B cell (primary cell): ENCODE results near the gene KIF2A. TPM values are rescaled to one million over a fixed set of nuclear protein-coding genes. Genes with fewer than 3 reads are reported as not detected.

Experiments
- ATAC-seq: fragments of 200-7000 bp; cut with Tn5 transposase; one replicate; pipeline ENCODE4 v1.10.0; 2021; ENCODE audit warnings: low read depth, mild to moderate bottlenecking, moderate number of reproducible peaks, moderate library complexity
- CTCF ChIA-PET: fragments of 350-600 bp; sonication (Branson Sonifier 250); formaldehyde crosslinking; loops from one replicate; lab custom pipeline; 2021; ENCODE audit warnings: antibody characterized with exemption, inconsistent platforms; lab: Charles Lee
- POLR2A ChIA-PET: fragments of 350-600 bp; sonication (Branson Sonifier 250); formaldehyde crosslinking; loops from one replicate; lab custom pipeline; 2021; ENCODE audit warnings: antibody characterized with exemption; lab: Charles Lee
- DNase-seq: peaks from one replicate; pipeline ENCODE4 v3.0.0; 2013
- H2AFZ ChIP-seq: 2 replicates; pipeline ENCODE4 v1.6.1; 2012; ENCODE audit warnings: mild to moderate bottlenecking, low read depth, low read length; ENCODE audit not compliant: insufficient read depth, poor library complexity, severe bottlenecking
- H3K27ac ChIP-seq, 2 donors: 1 replicate in 1 of 2; 2 replicates in 1 of 2; pipeline ENCODE4 v1.5.1; 2012 to 2013; ENCODE audit warnings: low read length in 2 of 2, mild to moderate bottlenecking in 2 of 2, moderate library complexity in 1 of 2
- H3K27me3 ChIP-seq, 4 experiments: fragments of 200-600 bp in 1 of 4; sonication (generic) in 1 of 4; replicated peaks in 1 of 4; 1 replicate in 2 of 4; 2 replicates in 2 of 4; pipeline versions ENCODE4 v1.6.1 to v1.7.0; 2013 to 2016; ENCODE audit warnings: low read length in 3 of 4, mild to moderate bottlenecking in 2 of 4, mixed read lengths in 1 of 4, moderate library complexity in 1 of 4; ENCODE audit not compliant: insufficient read depth in 4 of 4, control insufficient read depth in 3 of 4; ENCODE audit errors: control extremely low read depth in 1 of 4
- H3K36me3 ChIP-seq, 2 experiments: replicated peaks in 1 of 2; 1 replicate in 1 of 2; 2 replicates in 1 of 2; pipeline versions ENCODE4 v1.6.1 to v1.7.1; 2013; ENCODE audit warnings: low read length in 1 of 2; ENCODE audit not compliant: insufficient read depth in 2 of 2, control insufficient read depth in 1 of 2; ENCODE audit errors: control extremely low read depth in 1 of 2, extremely low read depth in 1 of 2
- H3K4me1 ChIP-seq, 2 donors: fragments of 200-600 bp in 1 of 2; sonication (generic) in 1 of 2; 1 replicate in 1 of 2; 2 replicates in 1 of 2; pipeline versions ENCODE4 v1.5.1 to v1.6.1; 2013 to 2017; ENCODE audit warnings: low read length in 2 of 2; ENCODE audit not compliant: control insufficient read depth in 2 of 2, insufficient read depth in 2 of 2
- H3K4me2 ChIP-seq: replicated peaks from 2 replicates; pipeline ENCODE3; 2012; ENCODE audit warnings: mild to moderate bottlenecking, low read depth, low read length; ENCODE audit not compliant: poor library complexity, severe bottlenecking
- H3K4me3 ChIP-seq, 5 experiments: fragments of 200-600 bp in 1 of 5; sonication (generic) in 1 of 5; 1 replicate in 3 of 5; 2 replicates in 2 of 5; pipeline versions ENCODE4 v1.5.1 to v1.7.0; 2011 to 2016; ENCODE audit warnings: low read length in 4 of 5, mild to moderate bottlenecking in 4 of 5, low read depth in 2 of 5, control low read depth in 1 of 5, moderate library complexity in 1 of 5; ENCODE audit not compliant: insufficient read depth in 1 of 5; ENCODE audit errors: control extremely low read depth in 1 of 5, extremely low read depth in 1 of 5
- H3K79me2 ChIP-seq: fragments of 200-600 bp; sonication (generic); one replicate; pipeline ENCODE4 v1.6.0; 2016; ENCODE audit warnings: low read length; ENCODE audit not compliant: control insufficient read depth, insufficient read depth
- H3K9ac ChIP-seq: fragments of 200-600 bp; sonication (generic); 2 replicates; pipeline ENCODE4 v1.6.1; 2017; ENCODE audit warnings: mild to moderate bottlenecking, low read length, moderate library complexity
- H3K9me3 ChIP-seq, 3 donors: one replicate each; pipeline versions ENCODE4 v1.6.1 to v1.7.1; 2013; ENCODE audit warnings: low read length in 2 of 3; ENCODE audit not compliant: control insufficient read depth in 2 of 3, insufficient read depth in 1 of 3; ENCODE audit errors: control extremely low read depth in 1 of 3
- H4K20me1 ChIP-seq: 2 replicates; pipeline ENCODE4 v1.6.0; 2012; ENCODE audit warnings: mild to moderate bottlenecking, low read length; ENCODE audit not compliant: insufficient read depth, control insufficient read depth, poor library complexity, severe bottlenecking
- H3K27ac Mint-ChIP-seq: one replicate; pipeline ENCODE4 v1.8.0; 2021; ENCODE audit warnings: mixed read lengths
- H3K27me3 Mint-ChIP-seq: one replicate; pipeline ENCODE4 v1.8.0; 2021; ENCODE audit warnings: mixed read lengths
- H3K4me1 Mint-ChIP-seq: one replicate; pipeline ENCODE4 v1.8.0; 2021; ENCODE audit warnings: mixed read lengths
- H3K4me3 Mint-ChIP-seq: one replicate; pipeline ENCODE4 v1.8.0; 2021; ENCODE audit warnings: mixed read lengths
- H3K9me3 Mint-ChIP-seq: one replicate; pipeline ENCODE4 v1.8.0; 2022; ENCODE audit warnings: mixed read lengths; ENCODE audit not compliant: insufficient read depth
- EZH2 ChIP-seq: IDR thresholded peaks from 2 replicates; pipeline ENCODE4 v1.6.1; 2012; ENCODE audit warnings: borderline replicate concordance, low read depth, mild to moderate bottlenecking, moderate library complexity, low read length; ENCODE audit not compliant: insufficient read depth, poor library complexity, severe bottlenecking
- WGBS: methylation state at CpG from one replicate; pipeline ENCODE4 v1.1.5; 2013; ENCODE audit warnings: missing lambda C conversion rate; ENCODE audit not compliant: insufficient coverage; 5-methylcytosine and 5-hydroxymethylcytosine counted together
- intact Hi-C: fragments of 100-400 bp; cut with micrococcal nuclease; formaldehyde crosslinking; loops from one replicate; pipeline ENCODE4 v1.10.0; 2022
- polyA plus RNA-seq: library from polyadenylated mRNA; depleted of rRNA; stranded (reverse); fragments of >200 nt; gene quantifications from 2 replicates; pipeline ENCODE4 v1.2.3, GENCODE V29; 2012
- total RNA-seq, 2 donors: library from RNA; stranded (reverse); fragments of 120-200 nt in 1 of 2; gene quantifications; 1 replicate in 1 of 2; 2 replicates in 1 of 2; pipeline versions ENCODE4 v1.2.3 to v1.2.4, GENCODE V29; 2013 to 2022
- TF ChIP-seq, protein P1 (sequence below): fragments of 200-600 bp; IDR thresholded peaks from one replicate; pipeline ENCODE4 v1.8.0; 2022; ENCODE audit warnings: antibody characterized with exemption, mild to moderate bottlenecking

Gene KIF2A
- total and polyA plus RNA-seq, 2 donors (not counting 1 experiment from before 2014, with no cell fraction given) = 12.9 to 59.0 TPM

DNA sequence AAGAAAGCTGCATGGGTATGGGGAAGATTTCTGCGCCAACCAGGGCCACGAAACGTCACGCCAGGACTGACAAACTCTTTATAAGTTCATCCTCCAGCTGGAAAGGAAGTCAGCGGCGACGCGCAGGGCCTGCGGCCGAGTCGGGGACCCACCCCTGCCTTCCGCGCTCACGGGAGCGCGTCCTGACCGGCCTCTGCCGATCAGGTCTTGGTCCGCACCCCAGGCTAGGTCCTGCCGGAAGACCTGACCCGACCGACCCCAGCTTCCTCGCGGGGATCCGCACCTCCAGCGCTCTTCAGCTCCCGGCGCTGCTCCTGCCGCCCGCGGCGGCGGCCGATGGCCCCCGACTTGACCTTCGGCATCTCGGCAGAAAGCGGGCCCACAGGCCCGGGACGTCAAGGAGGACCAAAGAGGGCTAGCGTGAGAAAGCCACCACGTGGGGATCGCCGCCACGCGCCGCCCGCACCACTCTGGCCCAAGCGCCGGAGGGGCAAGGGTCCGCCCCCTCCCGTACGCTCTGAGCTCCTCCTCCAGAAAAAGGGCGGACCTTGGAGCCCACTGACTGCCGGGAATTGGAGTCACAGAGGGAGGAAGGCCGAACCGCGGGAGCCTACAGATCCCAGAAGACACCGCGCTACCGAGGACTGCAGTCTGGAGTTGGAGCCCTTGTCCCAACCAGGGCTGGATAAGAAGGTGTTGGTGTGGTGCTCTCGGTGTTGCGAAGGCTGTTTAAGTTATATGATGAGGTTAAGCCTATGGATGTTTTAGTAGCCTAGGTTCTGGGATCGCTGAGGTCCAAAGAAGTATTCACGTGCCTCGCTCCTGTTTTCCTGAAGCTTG lies 97.6 kb downstream of the KIF2A start, which contains the start of gene DIMT1:
Gene DIMT1 (minus strand): TSS at position 495 of the 840 bp plus-strand sequence. CDS start 133 bp downstream, at position 362.
- intact Hi-C loops = loop anchor here (1.0 to 10.0 kb wide), 6 partner anchors 9 to 1459 kb away; partner anchors contain the start of genes ERCC8, IPO11, KIF2A and NDUFAF2
- ChIA-PET CTCF (interaction anchor here (0.8 to 3.6 kb wide), 8 partner anchors 10 to 375 kb away, joined by 3 to 16 read pairs (median 4); partner anchors contain the start of genes IPO11 and KIF2A), POLR2A (interaction anchor here (1.4 to 1.6 kb wide), 2 partner anchors 9 to 98 kb away, joined by 7 to 25 read pairs; partner anchors contain the start of genes IPO11 and KIF2A)
- ATAC-seq = peak; percentile 99
- Mint-ChIP-seq H3K4me1 (peaks cover 22% of the 10 kb centered on the region), H3K4me3 (peak within 1 kb of the TSS; percentile 100), H3K9me3 (no peaks in the 10 kb centered on the region), H3K27ac (peak within 1 kb of the TSS; percentile 87), H3K27me3 (no peaks in the 10 kb centered on the region)
- peak within 1 kb of the TSS; percentile 87 for H2AFZ ChIP-seq
- H3K36me3 ChIP-seq = peaks cover 5 to 10% of the 10 kb centered on the region in 2 experiments
- peak within 1 kb of the TSS; percentile 85 for H3K9ac ChIP-seq
- TF ChIP-seq, protein P1, sequence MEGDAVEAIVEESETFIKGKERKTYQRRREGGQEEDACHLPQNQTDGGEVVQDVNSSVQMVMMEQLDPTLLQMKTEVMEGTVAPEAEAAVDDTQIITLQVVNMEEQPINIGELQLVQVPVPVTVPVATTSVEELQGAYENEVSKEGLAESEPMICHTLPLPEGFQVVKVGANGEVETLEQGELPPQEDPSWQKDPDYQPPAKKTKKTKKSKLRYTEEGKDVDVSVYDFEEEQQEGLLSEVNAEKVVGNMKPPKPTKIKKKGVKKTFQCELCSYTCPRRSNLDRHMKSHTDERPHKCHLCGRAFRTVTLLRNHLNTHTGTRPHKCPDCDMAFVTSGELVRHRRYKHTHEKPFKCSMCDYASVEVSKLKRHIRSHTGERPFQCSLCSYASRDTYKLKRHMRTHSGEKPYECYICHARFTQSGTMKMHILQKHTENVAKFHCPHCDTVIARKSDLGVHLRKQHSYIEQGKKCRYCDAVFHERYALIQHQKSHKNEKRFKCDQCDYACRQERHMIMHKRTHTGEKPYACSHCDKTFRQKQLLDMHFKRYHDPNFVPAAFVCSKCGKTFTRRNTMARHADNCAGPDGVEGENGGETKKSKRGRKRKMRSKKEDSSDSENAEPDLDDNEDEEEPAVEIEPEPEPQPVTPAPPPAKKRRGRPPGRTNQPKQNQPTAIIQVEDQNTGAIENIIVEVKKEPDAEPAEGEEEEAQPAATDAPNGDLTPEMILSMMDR = no peak
- no peak for TF ChIP-seq EZH2
- under 1% methylated on average over 66 of the region's 66 CpGs for WGBS
- peak within 1 kb of the TSS; percentile 93 to 95 for H3K27ac ChIP-seq
- DNase-seq = peak; percentile 93
- peak within 1 kb of the TSS; percentile 96 for H3K4me2 ChIP-seq
- H4K20me1 ChIP-seq = no peaks in the 10 kb centered on the region
- no peaks in the 10 kb centered on the region for H3K27me3 ChIP-seq
- no peaks in the 10 kb centered on the region for H3K9me3 ChIP-seq
- H3K79me2 ChIP-seq = peaks cover 14% of the 10 kb centered on the region
- H3K4me1 ChIP-seq = peaks cover 5 to 16% of the 10 kb centered on the region in 2 donors
- peak within 1 kb of the TSS; percentile 92 to 98 (median 97) for H3K4me3 ChIP-seq
